Neural progenitor cell (in vitro differentiated cells): Measurements from ENCODE around the gene TRPC5OS.

Source experiments
- CTCF ChIP-seq: fragments of 200-600 bp; sonication (generic); IDR thresholded peaks from 2 replicates; pipeline ENCODE4 v1.5.1; 2017; ENCODE audit warnings: antibody characterized with exemption, mild to moderate bottlenecking
- EZH2phosphoT487 ChIP-seq: fragments of 200-600 bp; sonication (generic); IDR thresholded peaks from 2 replicates; pipeline ENCODE4 v1.6.1; 2017; ENCODE audit warnings: antibody characterized with exemption

- TF ChIP-seq CTCF, result no peak
- no peak for TF ChIP-seq EZH2phosphoT487
Observed at GRCh38 chrX:111831343-111831742, 44.6 kb upstream of the TRPC5OS start.
